Body of pancreas (tissue), 4 donors: ENCODE results near the gene CLGN. TPM values are rescaled to one million over a fixed set of nuclear protein-coding genes. Genes with fewer than 3 reads are reported as not detected.
A peak's percentile ranks its signal among the peaks of the same experiment; 100 is the strongest.

Experiments used
- ATAC-seq: fragments of 150-250 bp; one replicate; pipeline ENCODE4 v1.9.1; 2016
- DNase-seq, 4 donors: peaks; one replicate each; pipeline ENCODE4 v3.0.0-alpha.2; 2019
- H3K27ac ChIP-seq, 4 donors: fragments of 200-600 bp; sonication (generic); 1 replicate in 3 of 4; 2 replicates in 1 of 4; pipeline versions ENCODE4 v1.5.1 to v1.6.1; 2016 to 2019; ENCODE audit warnings: mild to moderate bottlenecking in 1 of 4, mixed read lengths in 1 of 4, moderate library complexity in 1 of 4
- H3K27me3 ChIP-seq, 2 donors: fragments of 200-600 bp; sonication (generic); one replicate each; pipeline ENCODE4 v1.6.0; 2016; ENCODE audit warnings: mild to moderate bottlenecking in 1 of 2
- H3K36me3 ChIP-seq, 2 donors: fragments of 200-600 bp; sonication (generic); replicated peaks in 1 of 2; 2 replicates each; pipeline ENCODE4 v1.5.1; 2016; ENCODE audit warnings: low read depth in 2 of 2; ENCODE audit not compliant: insufficient read depth in 1 of 2
- H3K4me1 ChIP-seq: fragments of 200-600 bp; sonication (generic); one replicate; pipeline ENCODE4 v1.6.0; 2016
- H3K4me3 ChIP-seq, 2 donors: fragments of 200-600 bp; sonication (generic); 1 replicate in 1 of 2; 2 replicates in 1 of 2; pipeline ENCODE4 v1.5.1; 2016 to 2019
- H3K9me3 ChIP-seq, 3 donors: fragments of 200-600 bp; sonication (generic); 1 replicate in 2 of 3; 2 replicates in 1 of 3; pipeline ENCODE4 v1.5.1; 2016
- CTCF ChIP-seq, 7 experiments: fragments of 450-650 bp in 4 of 7; fragments of 200-600 bp in 3 of 7; sonication (generic) in 3 of 7; IDR thresholded peaks; one replicate each; pipeline ENCODE4 v1.5.1; 2016 to 2019; ENCODE audit warnings: antibody characterized with exemption in 7 of 7
- POLR2A ChIP-seq, 3 donors: fragments of 450-650 bp; IDR thresholded peaks; one replicate each; pipeline ENCODE4 v1.6.1; 2016; ENCODE audit warnings: antibody characterized with exemption in 3 of 3, mild to moderate bottlenecking in 2 of 3
- WGBS, 2 donors: methylation state at CpG; one replicate each; pipeline ENCODE4 v1.1.5; 2017; 5-methylcytosine and 5-hydroxymethylcytosine counted together
- intact Hi-C: fragments of 100-400 bp; cut with DNase I; formaldehyde crosslinking; loops from one replicate; pipeline ENCODE4 v1.15.1; 2023
- total RNA-seq, 2 donors: library from RNA; depleted of rRNA; stranded (reverse); fragments of >200 nt; gene quantifications; one replicate each; pipeline ENCODE4 v1.1.0, GENCODE V29; 2016

Gene CLGN
- 1 to 10 TPM; 1.3 to 2.3 TPM for total RNA-seq

GRCh38 chr4:140427106-140427918 lies at the start of gene CLGN:
Gene CLGN, minus strand, starts transcription at chr4:140427648. Its CDS starts 14,570 bp downstream, at chr4:140413078.
- H3K27ac ChIP-seq: peak within 1 kb of the TSS in 3 of 4 donors; percentile 7 to 45 (median 12)
- 0% methylated on average over 4 to 72 of the region's 73 CpGs for WGBS, 2 donors
- TF ChIP-seq CTCF (IDR thresholded peaks at IDR 0.05) (peak in 6 of 7 experiments; percentile 33 to 55 (median 42)), POLR2A (IDR thresholded peaks at IDR 0.05) (peak; percentile 22 to 30 (median 24))
- no peaks in the 10 kb centered on the region for H3K36me3 ChIP-seq
- DNase-seq (peak; percentile 65 to 85 (median 74)), ATAC-seq (peak; percentile 90)
- H3K4me3 ChIP-seq: peak within 1 kb of the TSS; percentile 34 to 57
- no peaks in the 10 kb centered on the region for H3K27me3 ChIP-seq
- intact Hi-C loops: no loop called here
- H3K9me3 ChIP-seq: no peaks in the 10 kb centered on the region
- H3K4me1 ChIP-seq: peaks cover 12% of the 10 kb centered on the region

- intact Hi-C loops: no loop called here
- H3K4me1 ChIP-seq: no peaks in the 10 kb centered on the region
- ATAC-seq (no peak), DNase-seq (no peak)
- WGBS, 2 donors: 80 to 81% methylated on average over 2 of the region's 2 CpGs
- no peak overlapping the region for H3K4me3 ChIP-seq
- no peaks in the 10 kb centered on the region for H3K36me3 ChIP-seq
- H3K27ac ChIP-seq: no peak overlapping the region
- H3K9me3 ChIP-seq: no peaks in the 10 kb centered on the region
- H3K27me3 ChIP-seq: no peaks in the 10 kb centered on the region
- TF ChIP-seq CTCF (IDR thresholded peaks at IDR 0.05) (no peak), POLR2A (IDR thresholded peaks at IDR 0.05) (no peak)
These were observed 44.7 kb upstream of the CLGN start for GRCh38 chr4:140472156-140472555.

GRCh38 chr4:140469791-140470733 lies 42.6 kb upstream of the CLGN start:
- Histone ChIP-seq H3K4me1 (no peaks in the 10 kb centered on the region), H3K36me3 (no peaks in the 10 kb centered on the region), H3K9me3 (no peaks in the 10 kb centered on the region), H3K27me3 (no peaks in the 10 kb centered on the region), H3K27ac (peak overlapping the region in 2 of 4 donors; percentile 26 to 44), H3K4me3 (no peak overlapping the region)
- WGBS, 2 donors: 65 to 77% methylated on average over 21 to 27 of the region's 27 CpGs
- intact Hi-C loops: no loop called here
- ATAC-seq (peak; percentile 70), DNase-seq (peak; percentile 36 to 73 (median 54))
- TF ChIP-seq CTCF (IDR thresholded peaks at IDR 0.05): no peak
- TF ChIP-seq POLR2A (IDR thresholded peaks at IDR 0.05): no peak

- Histone ChIP-seq H3K9me3 (no peaks in the 10 kb centered on the region), H3K27me3 (no peaks in the 10 kb centered on the region), H3K4me1 (no peaks in the 10 kb centered on the region), H3K36me3 (no peaks in the 10 kb centered on the region), H3K4me3 (no peak overlapping the region), H3K27ac (no peak overlapping the region)
- ATAC-seq (no peak), DNase-seq (no peak)
- no peak for TF ChIP-seq CTCF (IDR thresholded peaks at IDR 0.05)
- TF ChIP-seq POLR2A (IDR thresholded peaks at IDR 0.05): no peak
- WGBS, 2 donors: 42 to 92% methylated on average over 1 of the region's 1 CpG
- intact Hi-C loops: no loop called here
These were observed 38.7 kb upstream of the CLGN start for GRCh38 chr4:140466146-140466545.
